Neutrophil (primary cell): Measurements from ENCODE around the gene COL12A1.

Source experiments
- H3K27ac ChIP-seq: fragments of 200-600 bp; sonication (generic); 2 replicates; pipeline ENCODE4 v1.5.1; 2016; ENCODE audit warnings: mild to moderate bottlenecking, moderate library complexity
- H3K27me3 ChIP-seq: fragments of 200-600 bp; sonication (generic); 2 replicates; pipeline ENCODE4 v1.6.0; 2016; ENCODE audit warnings: mild to moderate bottlenecking
- H3K36me3 ChIP-seq: fragments of 200-600 bp; sonication (generic); 2 replicates; pipeline ENCODE4 v1.5.1; 2017
- H3K4me1 ChIP-seq, 2 experiments: fragments of 200-600 bp in 1 of 2; sonication (generic) in 1 of 2; 1 replicate in 1 of 2; 2 replicates in 1 of 2; pipeline versions ENCODE4 v1.5.1 to v1.6.1; 2013 to 2016; ENCODE audit warnings: low read depth in 1 of 2, low read length in 1 of 2, mild to moderate bottlenecking in 1 of 2, moderate library complexity in 1 of 2; ENCODE audit not compliant: control insufficient read depth in 1 of 2, insufficient read depth in 1 of 2
- H3K4me3 ChIP-seq, 2 experiments: fragments of 200-600 bp in 1 of 2; sonication (generic) in 1 of 2; 1 replicate in 1 of 2; 2 replicates in 1 of 2; pipeline ENCODE4 v1.5.1; 2013 to 2016; ENCODE audit warnings: low read depth in 1 of 2, low read length in 1 of 2, mild to moderate bottlenecking in 1 of 2, moderate library complexity in 1 of 2
- H3K9me3 ChIP-seq: fragments of 200-600 bp; sonication (generic); 2 replicates; pipeline ENCODE4 v1.5.1; 2016
- CTCF ChIP-seq: fragments of 200-600 bp; sonication (generic); IDR thresholded peaks from 2 replicates; pipeline ENCODE4 v1.5.1; 2016; ENCODE audit warnings: antibody characterized with exemption

COL12A1 gene

GRCh38 chr6:75170691-75171560, 34.9 kb downstream of the COL12A1 start:
- H3K27me3 ChIP-seq: peaks cover 7% of the 10 kb centered on the region
- H3K4me3 ChIP-seq: no peak overlapping the region
- H3K9me3 ChIP-seq: no peaks in the 10 kb centered on the region
- no peak for TF ChIP-seq CTCF
- H3K4me1 ChIP-seq: no peaks in the 10 kb centered on the region
- no peak overlapping the region for H3K27ac ChIP-seq
- no peaks in the 10 kb centered on the region for H3K36me3 ChIP-seq

GRCh38 chr6:75169689-75170586, 35.9 kb downstream of the COL12A1 start:
- H3K4me1 ChIP-seq: no peaks in the 10 kb centered on the region
- no peak overlapping the region for H3K4me3 ChIP-seq
- no peak for TF ChIP-seq CTCF
- H3K27ac ChIP-seq: no peak overlapping the region
- peaks cover 7% of the 10 kb centered on the region for H3K27me3 ChIP-seq
- H3K36me3 ChIP-seq: no peaks in the 10 kb centered on the region
- no peaks in the 10 kb centered on the region for H3K9me3 ChIP-seq

- no peaks in the 10 kb centered on the region for H3K9me3 ChIP-seq
- H3K4me1 ChIP-seq: no peaks in the 10 kb centered on the region
- peaks cover 7% of the 10 kb centered on the region for H3K27me3 ChIP-seq
- H3K4me3 ChIP-seq: no peak overlapping the region
- H3K27ac ChIP-seq: no peak overlapping the region
- no peak for TF ChIP-seq CTCF
- no peaks in the 10 kb centered on the region for H3K36me3 ChIP-seq
Measured at GRCh38 chr6:75167851-75168250, 38.0 kb downstream of the COL12A1 start.

GRCh38 chr6:75167325-75167724, 38.5 kb downstream of the COL12A1 start:
- H3K9me3 ChIP-seq: no peaks in the 10 kb centered on the region
- no peaks in the 10 kb centered on the region for H3K4me1 ChIP-seq
- H3K36me3 ChIP-seq: no peaks in the 10 kb centered on the region
- no peak overlapping the region for H3K27ac ChIP-seq
- no peak for TF ChIP-seq CTCF
- H3K4me3 ChIP-seq: no peak overlapping the region
- peaks cover 7% of the 10 kb centered on the region for H3K27me3 ChIP-seq

GRCh38 chr6:75166773-75167172, 39.1 kb downstream of the COL12A1 start:
- H3K4me1 ChIP-seq: no peaks in the 10 kb centered on the region
- no peak for TF ChIP-seq CTCF
- H3K27ac ChIP-seq: no peak overlapping the region
- no peaks in the 10 kb centered on the region for H3K36me3 ChIP-seq
- H3K4me3 ChIP-seq: no peak overlapping the region
- no peaks in the 10 kb centered on the region for H3K9me3 ChIP-seq
- H3K27me3 ChIP-seq: peaks cover 7% of the 10 kb centered on the region
